ENCODE measurements around the gene COL4A2. TPM values are rescaled to one million over a fixed set of nuclear protein-coding genes. Genes with fewer than 3 reads are reported as not detected.

The COL4A2 gene
- total RNA-seq, 1 experiment from 2014 or later, result 50.0 TPM

GRCh38 chr13:110549795-110550160, 242.7 kb downstream of the COL4A2 start:
- H3K36me3 ChIP-seq, result no peaks in the 10 kb centered on the region
- no peaks in the 10 kb centered on the region for H3K27me3 ChIP-seq
- H3K9me3 ChIP-seq, result no peaks in the 10 kb centered on the region
- H3K4me3 ChIP-seq, result no peak overlapping the region
- no peak for DNase-seq

DNA sequence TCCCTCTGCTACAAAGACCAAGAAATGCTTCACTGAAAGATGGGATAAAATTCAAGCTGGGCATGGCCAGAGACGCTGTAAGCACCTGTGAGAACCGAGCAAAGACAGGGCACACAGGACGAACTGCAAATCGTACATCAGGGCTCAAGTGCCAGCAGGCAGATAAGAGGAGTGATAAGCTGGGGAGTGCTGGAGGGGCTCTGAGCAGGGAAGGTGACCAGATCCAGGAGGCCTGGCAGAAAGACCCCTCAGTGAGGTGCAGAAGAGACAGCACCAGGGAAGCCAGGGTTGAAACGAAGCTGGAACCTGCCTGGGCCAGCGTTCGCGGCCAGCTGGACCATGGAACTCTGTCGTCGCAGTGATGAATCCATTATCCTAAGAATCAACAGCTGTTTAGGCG, 244.2 kb downstream of the COL4A2 start:
- Histone ChIP-seq H3K27me3 (no peaks in the 10 kb centered on the region), H3K36me3 (no peaks in the 10 kb centered on the region), H3K9me3 (no peaks in the 10 kb centered on the region), H3K4me3 (no peak overlapping the region)
- no peak for DNase-seq

GRCh38 chr13:110552767-110553166, 245.7 kb downstream of the COL4A2 start:
- Histone ChIP-seq H3K36me3 (no peaks in the 10 kb centered on the region), H3K4me3 (no peak overlapping the region), H3K9me3 (no peaks in the 10 kb centered on the region), H3K27me3 (no peaks in the 10 kb centered on the region)
- DNase-seq, result no peak

DNA sequence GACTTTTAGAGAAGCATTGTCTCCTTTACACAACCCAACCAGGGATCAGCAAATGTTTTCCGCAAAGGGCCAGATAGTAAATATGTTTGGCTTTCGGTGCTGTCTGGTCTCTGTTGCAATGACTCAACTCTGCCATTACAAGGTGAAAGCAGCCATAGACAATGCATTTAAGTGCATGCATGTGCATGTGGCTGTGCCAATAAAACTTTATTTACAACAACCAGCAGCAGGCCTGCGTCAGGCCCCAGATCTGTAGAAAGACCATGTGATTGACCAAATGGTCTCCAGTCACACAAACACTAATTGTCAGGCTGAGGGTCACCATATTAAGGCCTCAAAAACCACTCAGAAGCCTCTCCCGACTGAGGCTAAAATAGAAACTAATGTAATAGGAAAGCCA, 246.3 kb downstream of the COL4A2 start:
- no peaks in the 10 kb centered on the region for H3K27me3 ChIP-seq
- no peak overlapping the region for H3K4me3 ChIP-seq
- no peaks in the 10 kb centered on the region for H3K9me3 ChIP-seq
- DNase-seq, result no peak
- H3K36me3 ChIP-seq, result no peaks in the 10 kb centered on the region

- Histone ChIP-seq H3K4me3 (no peak overlapping the region), H3K27me3 (no peaks in the 10 kb centered on the region), H3K9me3 (no peaks in the 10 kb centered on the region), H3K36me3 (no peaks in the 10 kb centered on the region)
- no peak for DNase-seq
Observed at GRCh38 chr13:110554227-110554836, 247.2 kb downstream of the COL4A2 start.

DNA sequence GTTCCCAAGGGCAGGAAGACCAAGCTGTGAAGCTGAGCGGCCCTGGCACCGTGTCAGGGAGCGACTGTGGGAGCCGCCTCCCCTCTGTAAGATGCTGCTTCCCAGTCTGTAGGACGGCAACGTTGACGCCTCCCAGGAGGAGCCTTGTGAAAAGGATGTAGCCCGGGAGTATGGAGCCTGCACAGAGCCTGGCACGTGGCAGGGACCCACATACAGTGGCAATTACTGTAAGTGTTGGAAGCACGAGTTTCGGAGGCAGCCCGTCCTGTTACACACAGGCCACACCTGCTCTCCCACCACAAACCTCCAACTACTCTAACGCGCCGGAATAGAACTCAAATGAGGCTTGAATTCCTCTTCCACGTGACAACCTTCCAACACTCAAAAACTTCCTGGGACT, 247.9 kb downstream of the COL4A2 start:
- no peaks in the 10 kb centered on the region for H3K36me3 ChIP-seq
- H3K9me3 ChIP-seq, result no peaks in the 10 kb centered on the region
- no peak for DNase-seq
- no peaks in the 10 kb centered on the region for H3K27me3 ChIP-seq
- H3K4me3 ChIP-seq, result no peak overlapping the region

DNA sequence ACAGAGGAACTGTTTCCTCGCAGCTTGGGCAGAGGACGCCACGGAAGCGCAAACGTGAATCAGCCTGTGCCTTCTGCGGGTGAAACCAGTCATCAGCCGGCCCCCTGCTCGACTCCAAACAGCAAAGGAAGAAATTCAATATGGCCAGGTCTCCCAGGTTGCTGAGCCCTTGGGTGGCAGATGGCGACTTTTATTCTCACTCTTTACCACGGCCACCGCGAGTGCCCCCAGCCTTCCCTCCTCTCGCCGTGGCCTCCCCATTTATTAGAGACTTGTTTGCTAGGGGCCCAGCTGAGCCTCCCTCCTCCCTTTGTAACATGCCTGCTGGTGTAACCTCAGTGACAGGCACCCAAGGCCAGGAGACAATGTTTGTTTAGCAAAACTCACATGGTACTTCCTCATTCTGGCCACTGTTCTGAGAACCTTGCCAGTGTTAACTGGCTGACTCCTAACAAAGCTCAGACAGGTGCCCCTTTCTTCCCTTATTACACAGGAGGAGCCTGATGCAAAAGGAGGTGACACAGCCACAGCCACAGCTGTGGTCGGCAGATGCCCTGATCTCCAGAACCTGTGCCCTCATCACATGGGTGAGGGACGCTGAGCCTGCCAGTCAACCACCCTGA, 248.6 kb downstream of the COL4A2 start:
- H3K4me3 ChIP-seq, result no peak overlapping the region
- H3K27me3 ChIP-seq, result no peaks in the 10 kb centered on the region
- H3K36me3 ChIP-seq, result no peaks in the 10 kb centered on the region
- no peak for DNase-seq
- no peaks in the 10 kb centered on the region for H3K9me3 ChIP-seq

DNA sequence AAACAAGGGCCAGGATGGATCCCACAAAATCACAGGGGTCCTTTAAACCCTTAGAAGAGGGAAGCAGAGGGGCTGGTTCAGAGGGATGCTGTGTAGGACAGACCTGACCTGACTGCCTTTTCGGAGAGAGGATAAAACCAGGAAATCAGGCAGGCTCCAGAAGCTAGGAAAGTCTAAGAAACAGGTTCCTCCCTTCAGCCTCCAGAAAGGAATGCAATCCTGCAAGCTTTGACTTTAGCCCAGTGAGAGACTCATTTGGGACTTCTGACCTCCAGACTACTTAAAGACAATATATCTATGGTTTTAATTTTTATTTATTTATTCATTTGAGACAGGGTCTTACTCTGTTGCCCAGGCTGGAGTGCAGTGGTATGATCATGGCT, 249.1 kb downstream of the COL4A2 start:
- peaks cover 5% of the 10 kb centered on the region; the same call in 1 of the 2 replicates for H3K27me3 ChIP-seq
- no peak for DNase-seq
- H3K36me3 ChIP-seq, result no peaks in the 10 kb centered on the region
- H3K9me3 ChIP-seq, result no peaks in the 10 kb centered on the region
- H3K4me3 ChIP-seq, result no peak overlapping the region

- peaks cover 7% of the 10 kb centered on the region; the same call in 1 of the 2 replicates for H3K27me3 ChIP-seq
- no peaks in the 10 kb centered on the region for H3K36me3 ChIP-seq
- no peak overlapping the region for H3K4me3 ChIP-seq
- H3K9me3 ChIP-seq, result no peaks in the 10 kb centered on the region
- DNase-seq, result no peak
Observed at GRCh38 chr13:110557082-110557481, 250.0 kb downstream of the COL4A2 start.

GRCh38 chr13:110557610-110558305, 250.7 kb downstream of the COL4A2 start:
- Histone ChIP-seq H3K27me3 (peaks cover 10% of the 10 kb centered on the region; the same call in 1 of the 2 replicates), H3K36me3 (no peaks in the 10 kb centered on the region), H3K4me3 (no peak overlapping the region), H3K9me3 (no peaks in the 10 kb centered on the region)
- no peak for DNase-seq

DNA sequence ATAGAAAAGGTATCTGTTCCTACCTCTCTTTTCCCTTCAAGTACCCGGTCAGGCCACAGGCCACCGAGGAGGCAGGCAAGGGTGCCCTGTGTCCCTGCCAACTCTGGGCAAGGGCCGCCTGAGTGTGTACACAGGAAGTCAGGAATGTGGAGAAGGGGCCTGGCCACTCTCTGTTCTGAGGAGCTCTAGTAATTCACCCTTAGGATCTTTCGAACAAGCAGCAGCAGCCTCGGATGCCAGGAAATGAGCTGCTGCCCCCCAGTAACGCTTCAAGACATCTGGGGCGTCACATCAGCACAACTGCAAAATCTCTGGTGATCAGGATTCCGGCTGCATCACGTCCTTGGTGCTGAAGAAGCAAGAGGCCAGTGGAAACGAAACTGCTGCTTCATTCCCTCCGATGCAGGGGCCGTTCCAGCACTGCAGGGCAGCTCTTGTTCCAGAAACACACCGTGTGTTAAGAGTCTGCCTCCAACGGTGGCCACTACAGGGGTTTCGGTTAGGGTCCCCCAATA, 252.4 kb downstream of the COL4A2 start:
- Histone ChIP-seq H3K9me3 (no peaks in the 10 kb centered on the region), H3K27me3 (peaks cover 10% of the 10 kb centered on the region; the same call in 1 of the 2 replicates), H3K4me3 (no peak overlapping the region), H3K36me3 (no peaks in the 10 kb centered on the region)
- DNase-seq, result no peak

- Histone ChIP-seq H3K27me3 (peaks cover 10% of the 10 kb centered on the region; the same call in 1 of the 2 replicates), H3K4me3 (no peak overlapping the region), H3K9me3 (no peaks in the 10 kb centered on the region), H3K36me3 (no peaks in the 10 kb centered on the region)
- DNase-seq, result no peak
Observed at GRCh38 chr13:110559986-110560385, 252.9 kb downstream of the COL4A2 start.

DNA sequence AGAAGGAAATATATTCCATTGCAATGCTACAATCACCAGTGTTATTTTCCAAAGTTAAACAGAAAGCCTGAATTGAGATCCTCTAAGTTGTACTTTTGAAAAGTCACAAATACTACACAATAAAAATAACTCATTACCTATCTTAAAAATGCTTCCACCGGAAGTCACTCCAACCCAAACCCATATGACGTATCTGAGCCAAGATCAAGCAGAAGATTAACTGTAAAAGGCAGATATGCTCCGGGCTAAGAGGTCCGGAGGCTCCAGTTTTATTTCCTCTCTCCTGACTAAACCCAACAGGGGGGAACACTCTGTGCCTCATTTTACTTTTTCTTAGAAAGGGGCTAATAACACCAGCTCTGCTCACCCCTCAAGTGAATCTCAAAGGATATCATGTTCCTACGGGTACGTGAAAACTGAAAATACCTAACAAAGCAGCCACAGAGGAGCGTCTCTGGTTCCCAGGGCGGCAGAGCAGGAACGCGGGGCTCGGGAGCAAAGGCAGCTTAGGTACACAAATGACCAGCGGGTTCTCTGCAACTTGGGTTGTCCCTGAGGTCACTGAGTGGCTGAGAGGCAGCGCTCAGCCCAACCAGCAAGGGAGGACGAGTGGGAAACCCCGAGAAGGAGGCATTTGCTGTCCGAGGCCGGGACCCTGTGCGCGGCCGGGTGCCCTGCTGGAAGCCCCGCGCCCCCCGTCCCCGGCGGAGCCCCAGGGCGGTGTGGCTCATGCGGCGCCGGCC, 253.7 kb downstream of the COL4A2 start:
- Histone ChIP-seq H3K9me3 (no peaks in the 10 kb centered on the region), H3K36me3 (no peaks in the 10 kb centered on the region), H3K4me3 (peak overlapping the region; percentile 74), H3K27me3 (peaks cover 10% of the 10 kb centered on the region; the same call in 1 of the 2 replicates)
- no peak for DNase-seq

DNA sequence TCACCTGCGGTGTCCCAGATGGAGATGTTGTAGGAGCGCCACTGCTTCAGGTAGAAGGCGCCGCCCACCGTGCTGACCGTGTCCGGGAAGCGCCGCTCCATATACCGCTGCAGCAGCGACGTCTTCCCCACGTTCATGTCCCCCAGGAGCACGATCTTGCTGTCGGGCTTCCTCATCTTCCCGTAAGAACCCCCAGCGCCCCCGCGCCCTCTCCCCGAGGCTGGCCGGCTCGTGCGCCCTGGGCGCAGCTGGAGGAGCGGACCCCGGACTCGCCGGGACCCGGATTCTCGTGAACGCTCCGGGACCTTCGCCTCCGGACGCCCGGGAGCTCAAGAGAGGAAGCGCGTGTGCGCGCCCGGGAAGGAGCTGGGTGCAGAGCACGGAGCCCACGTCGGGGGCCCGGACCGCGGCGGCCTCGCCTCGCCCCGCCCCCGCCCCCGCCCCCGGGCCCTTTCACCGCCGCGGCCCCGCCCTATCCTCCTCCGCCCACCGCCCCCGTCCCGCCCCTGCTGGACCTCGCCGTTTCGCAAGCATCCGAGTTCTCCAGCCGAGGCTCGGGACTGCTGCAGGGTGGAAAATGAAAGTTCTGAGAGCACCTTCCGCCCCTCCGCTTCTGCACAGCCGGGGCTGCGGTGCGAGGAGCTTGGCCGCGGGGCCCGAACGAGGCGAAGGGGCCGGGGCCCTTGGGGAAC, 254.4 kb downstream of the COL4A2 start, which contains the start of gene RAB20:
Gene RAB20, minus strand, starts transcription at position 379 of the 692 bp plus-strand sequence. Its CDS starts 203 bp downstream, at position 176.
- H3K27me3 ChIP-seq, result peaks cover 10% of the 10 kb centered on the region; the same call in 1 of the 2 replicates
- no peaks in the 10 kb centered on the region for H3K36me3 ChIP-seq
- H3K9me3 ChIP-seq, result no peaks in the 10 kb centered on the region
- peak; percentile 79 for DNase-seq
- peak within 1 kb of the TSS; percentile 74 for H3K4me3 ChIP-seq

GRCh38 chr13:110562036-110562597, 255.0 kb downstream of the COL4A2 start:
- Histone ChIP-seq H3K4me3 (peak overlapping the region; percentile 74), H3K9me3 (no peaks in the 10 kb centered on the region), H3K27me3 (peaks cover 10% of the 10 kb centered on the region; the same call in 1 of the 2 replicates), H3K36me3 (no peaks in the 10 kb centered on the region)
- DNase-seq, result no peak

Measured in MG63 (cell line).